ENCODE measurements around the gene CRYBG1.

DNA sequence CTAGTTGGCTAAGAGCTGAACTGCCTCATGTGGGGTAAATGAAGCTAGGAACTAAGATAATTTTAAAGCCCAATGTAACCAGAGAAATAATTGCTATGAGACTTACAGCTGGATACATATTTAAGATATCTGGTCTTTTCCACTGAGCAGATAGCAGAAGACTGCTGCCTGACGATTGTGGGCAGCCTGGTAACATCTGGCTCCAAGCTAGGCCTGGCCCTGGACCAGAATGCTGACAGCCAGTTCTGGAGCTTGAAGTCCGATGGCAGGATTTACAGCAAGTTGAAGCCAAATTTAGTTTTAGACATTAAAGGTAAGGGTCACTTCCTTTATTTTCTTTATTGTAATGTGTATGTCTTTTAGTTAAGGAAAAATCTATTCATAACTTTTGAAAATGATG lies 203.1 kb downstream of the CRYBG1 start:
- TF ChIP-seq CTCF (IDR thresholded peaks at IDR 0.05; ENCODE audit: extremely low read depth in 1 of 2, insufficient read depth in 1 of 2, low read depth in 1 of 2, low read length in 2 of 2) (no peak), MYC (IDR thresholded peaks at IDR 0.05; ENCODE audit: low read depth, low read length) (no peak), EZH2 (IDR thresholded peaks at IDR 0.05; ENCODE audit: borderline replicate concordance, low read depth, low read length, severe bottlenecking) (no peak)
